GM10266 (cell line): ENCODE results near the gene NR6A1.

Source experiments
- DNase-seq: peaks from one replicate; pipeline ENCODE4 v3.0.0; 2012; ENCODE audit errors: extremely low spot score
- CTCF ChIP-seq: IDR thresholded peaks from 2 replicates; pipeline ENCODE4 v1.5.1; 2012; ENCODE audit warnings: mild to moderate bottlenecking, low read depth; ENCODE audit not compliant: control insufficient read depth, insufficient read depth; ENCODE audit errors: missing control alignments

Gene NR6A1

GRCh38 chr9:124549016-124549415 is 222.1 kb downstream of the NR6A1 start:
- TF ChIP-seq CTCF: no peak
- no peak for DNase-seq

- DNase-seq: no peak
- TF ChIP-seq CTCF: no peak
These were observed 226.6 kb downstream of the NR6A1 start for GRCh38 chr9:124544535-124544934.

GRCh38 chr9:124541824-124542223 is 229.3 kb downstream of the NR6A1 start:
- TF ChIP-seq CTCF: no peak
- no peak for DNase-seq

GRCh38 chr9:124537926-124538325 is 233.2 kb downstream of the NR6A1 start:
- TF ChIP-seq CTCF: no peak
- DNase-seq: no peak

- no peak for TF ChIP-seq CTCF
- no peak for DNase-seq
These were observed 235.3 kb downstream of the NR6A1 start for GRCh38 chr9:124535846-124536245.

- TF ChIP-seq CTCF: no peak
- DNase-seq: no peak
These were observed 238.2 kb downstream of the NR6A1 start for GRCh38 chr9:124532897-124533296.

- no peak for TF ChIP-seq CTCF
- no peak for DNase-seq
These were observed 240.0 kb downstream of the NR6A1 start for GRCh38 chr9:124531115-124531514.
